Measurements from ENCODE around the gene RNH1. TPM values are rescaled to one million over a fixed set of nuclear protein-coding genes. Genes with fewer than 3 reads are reported as not detected.

RNH1 gene
- polyA plus RNA-seq, 1 donor from 2014 or later, result 71.8 TPM

DNA sequence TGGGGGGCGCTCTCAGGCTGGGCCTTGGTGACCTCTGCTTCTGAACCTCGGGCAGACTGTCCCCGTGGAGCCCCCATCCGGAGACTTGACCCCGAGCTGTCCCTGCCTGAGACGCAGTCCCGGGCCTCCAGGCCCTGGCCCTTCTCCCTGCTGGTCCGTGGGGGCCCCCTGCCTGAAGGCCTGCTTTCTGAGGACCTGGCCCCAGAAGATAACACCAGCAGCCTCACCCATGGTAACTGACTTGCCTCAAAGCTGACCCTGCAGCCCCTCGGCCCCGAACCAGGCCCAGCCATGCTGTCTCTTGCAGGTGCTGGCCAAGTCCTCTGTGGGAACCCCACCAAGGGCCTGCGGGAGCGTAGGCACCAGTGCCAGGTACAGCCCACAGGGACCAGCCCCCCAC, 44.6 kb upstream of the RNH1 start:
- peaks cover 22% of the 10 kb centered on the region for H3K27me3 ChIP-seq (ENCODE audit: insufficient read depth, low read depth, low read length)
- no peaks in the 10 kb centered on the region for H3K36me3 ChIP-seq (ENCODE audit: insufficient read depth, low read length)
- no peak overlapping the region for H3K27ac ChIP-seq (ENCODE audit: low read length)

GRCh38 chr11:551131-551530, 44.1 kb upstream of the RNH1 start:
- H3K9ac ChIP-seq (ENCODE audit: low read length), result no peak overlapping the region
- H3K4me3 ChIP-seq (ENCODE audit: low read length), result no peak overlapping the region
- H3K4me2 ChIP-seq (ENCODE audit: low read length), result no peak overlapping the region
- H3K9me3 ChIP-seq (ENCODE audit: low read length), result no peaks in the 10 kb centered on the region
- no peak overlapping the region for H3K27ac ChIP-seq (ENCODE audit: low read length)
- H3K9me2 ChIP-seq (ENCODE audit: insufficient read depth, low read length), result no peaks in the 10 kb centered on the region
- no peaks in the 10 kb centered on the region for H4K20me1 ChIP-seq (ENCODE audit: insufficient read depth)
- no peaks in the 10 kb centered on the region for H3K79me2 ChIP-seq (replicated peaks; ENCODE audit: insufficient read depth, low read length)
- no peak overlapping the region for H2AFZ ChIP-seq (ENCODE audit: low read depth, low read length)
- no peaks in the 10 kb centered on the region for H3F3A ChIP-seq (ENCODE audit: insufficient read depth, low read length, poor library complexity, severe bottlenecking)
- H3K27me3 ChIP-seq (ENCODE audit: insufficient read depth, low read depth, low read length), result peaks cover 18% of the 10 kb centered on the region
- no peaks in the 10 kb centered on the region for H3K36me3 ChIP-seq (ENCODE audit: insufficient read depth, low read length)
- no peak for TF ChIP-seq REST (IDR thresholded peaks at IDR 0.05; ENCODE audit: borderline replicate concordance)
- TF ChIP-seq RAD21 (conservative IDR thresholded peaks at IDR 0.05), result no peak
- no peak for TF ChIP-seq EZH2 (IDR thresholded peaks at IDR 0.05; ENCODE audit: borderline replicate concordance, insufficient read depth, low read length, poor library complexity, severe bottlenecking)
- TF ChIP-seq MXI1 (conservative IDR thresholded peaks at IDR 0.05; ENCODE audit: poor library complexity, severe bottlenecking), result no peak
- TF ChIP-seq TAF1 (IDR thresholded peaks at IDR 0.05; ENCODE audit: low read depth), result no peak
- TF ChIP-seq SMC3 (conservative IDR thresholded peaks at IDR 0.05; ENCODE audit: poor library complexity), result no peak
- no peak for TF ChIP-seq EP300 (conservative IDR thresholded peaks at IDR 0.05; ENCODE audit: poor library complexity, severe bottlenecking)

More for the DNA sequence above, 44.6 kb upstream of the RNH1 start:
- H3F3A ChIP-seq (ENCODE audit: insufficient read depth, low read length, poor library complexity, severe bottlenecking), result no peaks in the 10 kb centered on the region
- no peaks in the 10 kb centered on the region for H4K20me1 ChIP-seq (ENCODE audit: insufficient read depth)
- H3K9me3 ChIP-seq (ENCODE audit: low read length), result no peaks in the 10 kb centered on the region
- H3K9me2 ChIP-seq (ENCODE audit: insufficient read depth, low read length), result no peaks in the 10 kb centered on the region
- no peak overlapping the region for H3K9ac ChIP-seq (ENCODE audit: low read length)
- no peak for TF ChIP-seq MXI1 (conservative IDR thresholded peaks at IDR 0.05; ENCODE audit: poor library complexity, severe bottlenecking)
- no peak for TF ChIP-seq REST (IDR thresholded peaks at IDR 0.05; ENCODE audit: borderline replicate concordance)
- TF ChIP-seq EP300 (conservative IDR thresholded peaks at IDR 0.05; ENCODE audit: poor library complexity, severe bottlenecking), result no peak
- TF ChIP-seq POLR2AphosphoS5 (IDR thresholded peaks at IDR 0.05), result no peak
- no peak for TF ChIP-seq SMC3 (conservative IDR thresholded peaks at IDR 0.05; ENCODE audit: poor library complexity)
- TF ChIP-seq EZH2 (IDR thresholded peaks at IDR 0.05; ENCODE audit: borderline replicate concordance, insufficient read depth, low read length, poor library complexity, severe bottlenecking), result no peak
- TF ChIP-seq RAD21 (conservative IDR thresholded peaks at IDR 0.05), result no peak
- no peak for TF ChIP-seq TAF1 (IDR thresholded peaks at IDR 0.05; ENCODE audit: low read depth)
- no peak for TF ChIP-seq CTCF (IDR thresholded peaks at IDR 0.05; ENCODE audit: poor library complexity, severe bottlenecking)
- no peak overlapping the region for H2AFZ ChIP-seq (ENCODE audit: low read depth, low read length)
- H3K4me3 ChIP-seq (ENCODE audit: low read length), result no peak overlapping the region
- H3K79me2 ChIP-seq (replicated peaks; ENCODE audit: insufficient read depth, low read length), result no peaks in the 10 kb centered on the region
- no peak overlapping the region for H3K4me2 ChIP-seq (ENCODE audit: low read length)

Measured in neural cell (in vitro differentiated cells).